WTC11 (cell line): ENCODE measurements around the gene SLC35A3. TPM values are rescaled to one million over a fixed set of nuclear protein-coding genes. Genes with fewer than 3 reads are reported as not detected.

Experiments used
- ATF1 ChIP-seq: sonication (generic); formaldehyde crosslinking; IDR thresholded peaks from 2 replicates; pipeline ENCODE4 v1.8.1; 2023; ENCODE audit warnings: mild to moderate bottlenecking, moderate library complexity, missing genetic modification reagents
- CREB1 ChIP-seq: sonication (generic); formaldehyde crosslinking; IDR thresholded peaks from 2 replicates; pipeline ENCODE4 v1.8.0; 2023; ENCODE audit warnings: mild to moderate bottlenecking, missing genetic modification reagents
- CREM ChIP-seq: sonication (generic); formaldehyde crosslinking; IDR thresholded peaks from 2 replicates; pipeline ENCODE4 v1.8.1; 2022; ENCODE audit warnings: mild to moderate bottlenecking, missing genetic modification reagents, moderate library complexity
- ETV6 ChIP-seq: sonication (generic); formaldehyde crosslinking; IDR thresholded peaks from 2 replicates; pipeline ENCODE4 v1.8.1; 2022; ENCODE audit warnings: mild to moderate bottlenecking, missing genetic modification reagents
- GRHL2 ChIP-seq: fragments of 250-450 bp; sonication (Bioruptor Pico); IDR thresholded peaks from 2 replicates; pipeline ENCODE4 v1.8.0; 2022; ENCODE audit warnings: mild to moderate bottlenecking, moderate library complexity; ENCODE audit not compliant: insufficient replicate concordance, severe bottlenecking
- GTF2I ChIP-seq: fragments of 250-450 bp; sonication (Bioruptor Pico); conservative IDR thresholded peaks from 2 replicates; pipeline ENCODE4 v1.4.0; 2021; ENCODE audit warnings: mild to moderate bottlenecking
- IRF2 ChIP-seq: sonication (generic); formaldehyde crosslinking; IDR thresholded peaks from 2 replicates; pipeline ENCODE4 v1.8.0; 2022; ENCODE audit warnings: low read depth, missing genetic modification reagents, borderline replicate concordance
- MYBL2 ChIP-seq: sonication (generic); formaldehyde crosslinking; IDR thresholded peaks from 2 replicates; pipeline ENCODE4 v1.8.1; 2023; ENCODE audit warnings: mild to moderate bottlenecking, moderate library complexity, missing genetic modification reagents
- SMAD4 ChIP-seq: sonication (generic); formaldehyde crosslinking; IDR thresholded peaks from 2 replicates; pipeline ENCODE4 v1.8.0; 2022; ENCODE audit warnings: mild to moderate bottlenecking, missing genetic modification reagents
- ZNF121 ChIP-seq: sonication (generic); formaldehyde crosslinking; IDR thresholded peaks from 2 replicates; pipeline ENCODE4 v1.8.0; 2023; ENCODE audit warnings: missing genetic modification reagents
- ZNF138 ChIP-seq: sonication (generic); formaldehyde crosslinking; conservative IDR thresholded peaks from 2 replicates; pipeline ENCODE4 v1.8.1; 2022; ENCODE audit warnings: mild to moderate bottlenecking, moderate library complexity, missing genetic modification reagents
- ZNF219 ChIP-seq: sonication (generic); formaldehyde crosslinking; IDR thresholded peaks from 2 replicates; pipeline ENCODE4 v1.8.0; 2023; ENCODE audit warnings: missing genetic modification reagents, mild to moderate bottlenecking, borderline replicate concordance
- ZNF232 ChIP-seq: sonication (generic); formaldehyde crosslinking; IDR thresholded peaks from 2 replicates; pipeline ENCODE4 v1.8.0; 2022; ENCODE audit warnings: mild to moderate bottlenecking, missing genetic modification reagents
- ZNF396 ChIP-seq: fragments of 250-450 bp; sonication (Bioruptor Pico); IDR thresholded peaks from 2 replicates; pipeline ENCODE4 v1.8.0; 2021; ENCODE audit warnings: mild to moderate bottlenecking, moderate library complexity, borderline replicate concordance
- ZNF423 ChIP-seq: fragments of 250-450 bp; sonication (Bioruptor Pico); IDR thresholded peaks from 2 replicates; pipeline ENCODE4 v2.1.2; 2022; ENCODE audit warnings: mild to moderate bottlenecking, moderate library complexity
- ZNF671 ChIP-seq: fragments of 250-450 bp; sonication (Bioruptor Pico); IDR thresholded peaks from 2 replicates; pipeline ENCODE4 v1.8.0; 2021; ENCODE audit warnings: mild to moderate bottlenecking
- total RNA-seq: library from RNA; stranded (reverse); gene quantifications from 3 replicates; pipeline ENCODE4 v1.2.3, GENCODE V29; 2021
- TF ChIP-seq, protein P1 (sequence below): fragments of 250-450 bp; sonication (Bioruptor Pico); conservative IDR thresholded peaks from 2 replicates; pipeline ENCODE4 v1.9.0; 2021; ENCODE audit warnings: mild to moderate bottlenecking
- TF ChIP-seq, protein P2 (sequence below): sonication (generic); formaldehyde crosslinking; IDR thresholded peaks from 2 replicates; pipeline ENCODE4 v1.8.1; 2023; ENCODE audit warnings: mild to moderate bottlenecking, missing genetic modification reagents, borderline replicate concordance
- TF ChIP-seq, protein P3 (sequence below): sonication (generic); formaldehyde crosslinking; IDR thresholded peaks from 2 replicates; pipeline ENCODE4 v1.8.1; 2023; ENCODE audit warnings: mild to moderate bottlenecking, missing genetic modification reagents
- TF ChIP-seq, protein P4 (sequence below): fragments of 250-450 bp; sonication (Bioruptor Pico); IDR thresholded peaks from 2 replicates; pipeline ENCODE4 v1.9.0; 2021; ENCODE audit warnings: moderate library complexity, mild to moderate bottlenecking, inconsistent platforms, borderline replicate concordance
- TF ChIP-seq, protein P5 (sequence below): sonication (generic); formaldehyde crosslinking; conservative IDR thresholded peaks from 2 replicates; pipeline ENCODE4 v1.8.1; 2022; ENCODE audit warnings: mild to moderate bottlenecking, missing genetic modification reagents
- TF ChIP-seq, protein P6 (sequence below): sonication (generic); formaldehyde crosslinking; IDR thresholded peaks from 2 replicates; pipeline ENCODE4 v1.8.1; 2023; ENCODE audit warnings: mild to moderate bottlenecking, missing genetic modification reagents
- TF ChIP-seq, protein P7 (sequence below): fragments of 250-450 bp; sonication (Bioruptor Pico); IDR thresholded peaks from 2 replicates; pipeline ENCODE4 v1.9.0; 2021; ENCODE audit warnings: mild to moderate bottlenecking
- TF ChIP-seq, protein P8 (sequence below): sonication (generic); formaldehyde crosslinking; IDR thresholded peaks from 2 replicates; pipeline ENCODE4 v1.8.0; 2022; ENCODE audit warnings: missing genetic modification reagents

Gene SLC35A3
- total RNA-seq, 1 experiment from 2014 or later = 14.5 TPM

DNA sequence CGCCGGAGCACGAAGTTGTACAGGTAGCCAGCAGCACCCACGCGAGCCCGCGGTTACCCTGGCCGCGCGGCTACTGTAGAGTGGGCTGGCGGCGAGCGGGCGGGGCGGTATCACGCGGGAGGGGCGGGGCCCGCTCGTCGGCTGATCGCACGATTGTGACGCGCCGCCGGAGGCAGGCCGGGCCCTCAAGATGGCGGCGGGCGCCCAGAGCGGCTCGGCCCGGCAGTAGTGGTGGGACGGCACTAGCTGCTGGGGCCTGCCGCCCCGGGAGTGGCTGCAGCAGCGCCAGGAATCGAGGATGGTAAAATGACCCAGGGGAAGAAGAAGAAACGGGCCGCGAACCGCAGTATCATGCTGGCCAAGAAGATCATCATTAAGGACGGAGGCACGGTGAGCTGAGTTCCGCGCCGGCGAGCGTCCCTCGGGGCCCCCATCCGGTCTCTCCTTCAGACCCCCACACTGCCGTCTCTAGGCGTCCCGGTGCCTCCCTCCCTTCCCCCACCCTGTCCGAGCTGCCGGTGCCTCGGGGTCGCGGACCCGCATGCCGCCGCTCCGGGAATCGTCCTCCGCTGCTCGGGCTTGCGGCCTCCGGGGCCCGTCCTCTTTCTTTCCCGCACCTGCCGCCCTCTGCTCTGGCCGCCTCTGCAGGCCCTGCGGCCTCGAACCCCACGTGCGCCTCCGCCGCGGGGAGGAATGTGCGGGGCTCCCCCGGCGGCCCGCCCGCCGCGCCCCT, 68.3 kb downstream of the SLC35A3 start (continued):
- TF ChIP-seq ZNF138 = peak; percentile 89; the same call in 1 of the 2 replicates
- no peak for TF ChIP-seq GRHL2 (CRISPR knock-in tag)
- TF ChIP-seq ZNF219 (CRISPR knock-in tag) = no peak
- 0 out of 2 replicates have a peak, but pooled peaks have one; percentile 9 for TF ChIP-seq ZNF121 (CRISPR knock-in tag)
- TF ChIP-seq ETV6 (CRISPR knock-in tag) = peak; percentile 79
- no peak for TF ChIP-seq SMAD4 (CRISPR knock-in tag)
- TF ChIP-seq, protein P1, sequence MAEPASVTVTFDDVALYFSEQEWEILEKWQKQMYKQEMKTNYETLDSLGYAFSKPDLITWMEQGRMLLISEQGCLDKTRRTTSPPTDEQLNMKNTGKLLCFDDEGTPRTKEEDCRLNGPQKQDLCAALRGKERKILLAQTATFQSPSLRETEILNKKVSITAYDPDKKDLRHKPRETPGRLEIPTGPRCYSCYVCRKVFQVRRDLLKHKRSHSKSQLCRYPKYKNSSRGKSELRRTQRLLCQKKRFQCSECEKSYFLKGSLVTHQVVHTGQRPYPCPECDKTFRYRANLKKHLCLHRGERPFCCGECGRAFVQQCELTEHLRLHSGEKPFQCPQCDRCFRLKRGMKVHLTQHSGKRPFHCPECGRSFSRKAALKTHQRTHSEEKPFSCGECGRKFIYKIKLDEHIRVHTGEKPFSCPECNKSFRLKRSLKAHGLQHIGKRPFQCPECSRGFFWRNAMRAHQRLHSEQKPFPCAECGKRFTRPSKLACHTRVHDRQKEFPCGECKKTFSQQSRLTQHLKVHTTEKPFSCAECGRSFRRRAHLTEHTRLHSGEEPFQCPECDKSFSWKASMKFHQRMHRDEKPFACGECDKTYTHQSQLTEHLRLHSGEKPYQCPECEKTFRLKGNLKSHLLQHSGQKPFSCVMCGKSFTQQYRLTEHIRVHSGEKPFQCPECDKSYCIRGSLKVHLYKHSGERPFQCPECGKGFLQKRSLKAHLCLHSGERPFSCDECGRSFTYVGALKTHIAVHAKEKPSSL (CRISPR knock-in tag) = no peak
- TF ChIP-seq ZNF232 = peak; percentile 85
- peak; percentile 92 for TF ChIP-seq MYBL2 (CRISPR knock-in tag)
- TF ChIP-seq, protein P2, sequence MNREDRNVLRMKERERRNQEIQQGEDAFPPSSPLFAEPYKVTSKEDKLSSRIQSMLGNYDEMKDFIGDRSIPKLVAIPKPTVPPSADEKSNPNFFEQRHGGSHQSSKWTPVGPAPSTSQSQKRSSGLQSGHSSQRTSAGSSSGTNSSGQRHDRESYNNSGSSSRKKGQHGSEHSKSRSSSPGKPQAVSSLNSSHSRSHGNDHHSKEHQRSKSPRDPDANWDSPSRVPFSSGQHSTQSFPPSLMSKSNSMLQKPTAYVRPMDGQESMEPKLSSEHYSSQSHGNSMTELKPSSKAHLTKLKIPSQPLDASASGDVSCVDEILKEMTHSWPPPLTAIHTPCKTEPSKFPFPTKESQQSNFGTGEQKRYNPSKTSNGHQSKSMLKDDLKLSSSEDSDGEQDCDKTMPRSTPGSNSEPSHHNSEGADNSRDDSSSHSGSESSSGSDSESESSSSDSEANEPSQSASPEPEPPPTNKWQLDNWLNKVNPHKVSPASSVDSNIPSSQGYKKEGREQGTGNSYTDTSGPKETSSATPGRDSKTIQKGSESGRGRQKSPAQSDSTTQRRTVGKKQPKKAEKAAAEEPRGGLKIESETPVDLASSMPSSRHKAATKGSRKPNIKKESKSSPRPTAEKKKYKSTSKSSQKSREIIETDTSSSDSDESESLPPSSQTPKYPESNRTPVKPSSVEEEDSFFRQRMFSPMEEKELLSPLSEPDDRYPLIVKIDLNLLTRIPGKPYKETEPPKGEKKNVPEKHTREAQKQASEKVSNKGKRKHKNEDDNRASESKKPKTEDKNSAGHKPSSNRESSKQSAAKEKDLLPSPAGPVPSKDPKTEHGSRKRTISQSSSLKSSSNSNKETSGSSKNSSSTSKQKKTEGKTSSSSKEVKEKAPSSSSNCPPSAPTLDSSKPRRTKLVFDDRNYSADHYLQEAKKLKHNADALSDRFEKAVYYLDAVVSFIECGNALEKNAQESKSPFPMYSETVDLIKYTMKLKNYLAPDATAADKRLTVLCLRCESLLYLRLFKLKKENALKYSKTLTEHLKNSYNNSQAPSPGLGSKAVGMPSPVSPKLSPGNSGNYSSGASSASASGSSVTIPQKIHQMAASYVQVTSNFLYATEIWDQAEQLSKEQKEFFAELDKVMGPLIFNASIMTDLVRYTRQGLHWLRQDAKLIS (CRISPR knock-in tag) = 0 out of 2 replicates have a peak, but pooled peaks have one; percentile 78
- TF ChIP-seq, protein P3, sequence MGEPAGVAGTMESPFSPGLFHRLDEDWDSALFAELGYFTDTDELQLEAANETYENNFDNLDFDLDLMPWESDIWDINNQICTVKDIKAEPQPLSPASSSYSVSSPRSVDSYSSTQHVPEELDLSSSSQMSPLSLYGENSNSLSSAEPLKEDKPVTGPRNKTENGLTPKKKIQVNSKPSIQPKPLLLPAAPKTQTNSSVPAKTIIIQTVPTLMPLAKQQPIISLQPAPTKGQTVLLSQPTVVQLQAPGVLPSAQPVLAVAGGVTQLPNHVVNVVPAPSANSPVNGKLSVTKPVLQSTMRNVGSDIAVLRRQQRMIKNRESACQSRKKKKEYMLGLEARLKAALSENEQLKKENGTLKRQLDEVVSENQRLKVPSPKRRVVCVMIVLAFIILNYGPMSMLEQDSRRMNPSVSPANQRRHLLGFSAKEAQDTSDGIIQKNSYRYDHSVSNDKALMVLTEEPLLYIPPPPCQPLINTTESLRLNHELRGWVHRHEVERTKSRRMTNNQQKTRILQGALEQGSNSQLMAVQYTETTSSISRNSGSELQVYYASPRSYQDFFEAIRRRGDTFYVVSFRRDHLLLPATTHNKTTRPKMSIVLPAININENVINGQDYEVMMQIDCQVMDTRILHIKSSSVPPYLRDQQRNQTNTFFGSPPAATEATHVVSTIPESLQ (CRISPR knock-in tag) = no peak
- TF ChIP-seq, protein P4, sequence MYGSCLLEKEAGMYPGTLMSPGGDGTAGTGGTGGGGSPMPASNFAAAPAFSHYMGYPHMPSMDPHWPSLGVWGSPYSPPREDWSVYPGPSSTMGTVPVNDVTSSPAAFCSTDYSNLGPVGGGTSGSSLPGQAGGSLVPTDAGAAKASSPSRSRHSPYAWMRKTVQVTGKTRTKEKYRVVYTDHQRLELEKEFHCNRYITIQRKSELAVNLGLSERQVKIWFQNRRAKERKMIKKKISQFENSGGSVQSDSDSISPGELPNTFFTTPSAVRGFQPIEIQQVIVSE = no peak
- TF ChIP-seq IRF2 = no peak
- TF ChIP-seq, protein P5, sequence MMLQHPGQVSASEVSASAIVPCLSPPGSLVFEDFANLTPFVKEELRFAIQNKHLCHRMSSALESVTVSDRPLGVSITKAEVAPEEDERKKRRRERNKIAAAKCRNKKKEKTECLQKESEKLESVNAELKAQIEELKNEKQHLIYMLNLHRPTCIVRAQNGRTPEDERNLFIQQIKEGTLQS (CRISPR knock-in tag) = no peak
- TF ChIP-seq, protein P6, sequence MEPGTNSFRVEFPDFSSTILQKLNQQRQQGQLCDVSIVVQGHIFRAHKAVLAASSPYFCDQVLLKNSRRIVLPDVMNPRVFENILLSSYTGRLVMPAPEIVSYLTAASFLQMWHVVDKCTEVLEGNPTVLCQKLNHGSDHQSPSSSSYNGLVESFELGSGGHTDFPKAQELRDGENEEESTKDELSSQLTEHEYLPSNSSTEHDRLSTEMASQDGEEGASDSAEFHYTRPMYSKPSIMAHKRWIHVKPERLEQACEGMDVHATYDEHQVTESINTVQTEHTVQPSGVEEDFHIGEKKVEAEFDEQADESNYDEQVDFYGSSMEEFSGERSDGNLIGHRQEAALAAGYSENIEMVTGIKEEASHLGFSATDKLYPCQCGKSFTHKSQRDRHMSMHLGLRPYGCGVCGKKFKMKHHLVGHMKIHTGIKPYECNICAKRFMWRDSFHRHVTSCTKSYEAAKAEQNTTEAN (CRISPR knock-in tag) = peak; percentile 87
- TF ChIP-seq, protein P7, sequence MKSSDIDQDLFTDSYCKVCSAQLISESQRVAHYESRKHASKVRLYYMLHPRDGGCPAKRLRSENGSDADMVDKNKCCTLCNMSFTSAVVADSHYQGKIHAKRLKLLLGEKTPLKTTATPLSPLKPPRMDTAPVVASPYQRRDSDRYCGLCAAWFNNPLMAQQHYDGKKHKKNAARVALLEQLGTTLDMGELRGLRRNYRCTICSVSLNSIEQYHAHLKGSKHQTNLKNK = no peak
- peak; percentile 64 for TF ChIP-seq CREM (CRISPR knock-in tag)
- TF ChIP-seq, protein P8, sequence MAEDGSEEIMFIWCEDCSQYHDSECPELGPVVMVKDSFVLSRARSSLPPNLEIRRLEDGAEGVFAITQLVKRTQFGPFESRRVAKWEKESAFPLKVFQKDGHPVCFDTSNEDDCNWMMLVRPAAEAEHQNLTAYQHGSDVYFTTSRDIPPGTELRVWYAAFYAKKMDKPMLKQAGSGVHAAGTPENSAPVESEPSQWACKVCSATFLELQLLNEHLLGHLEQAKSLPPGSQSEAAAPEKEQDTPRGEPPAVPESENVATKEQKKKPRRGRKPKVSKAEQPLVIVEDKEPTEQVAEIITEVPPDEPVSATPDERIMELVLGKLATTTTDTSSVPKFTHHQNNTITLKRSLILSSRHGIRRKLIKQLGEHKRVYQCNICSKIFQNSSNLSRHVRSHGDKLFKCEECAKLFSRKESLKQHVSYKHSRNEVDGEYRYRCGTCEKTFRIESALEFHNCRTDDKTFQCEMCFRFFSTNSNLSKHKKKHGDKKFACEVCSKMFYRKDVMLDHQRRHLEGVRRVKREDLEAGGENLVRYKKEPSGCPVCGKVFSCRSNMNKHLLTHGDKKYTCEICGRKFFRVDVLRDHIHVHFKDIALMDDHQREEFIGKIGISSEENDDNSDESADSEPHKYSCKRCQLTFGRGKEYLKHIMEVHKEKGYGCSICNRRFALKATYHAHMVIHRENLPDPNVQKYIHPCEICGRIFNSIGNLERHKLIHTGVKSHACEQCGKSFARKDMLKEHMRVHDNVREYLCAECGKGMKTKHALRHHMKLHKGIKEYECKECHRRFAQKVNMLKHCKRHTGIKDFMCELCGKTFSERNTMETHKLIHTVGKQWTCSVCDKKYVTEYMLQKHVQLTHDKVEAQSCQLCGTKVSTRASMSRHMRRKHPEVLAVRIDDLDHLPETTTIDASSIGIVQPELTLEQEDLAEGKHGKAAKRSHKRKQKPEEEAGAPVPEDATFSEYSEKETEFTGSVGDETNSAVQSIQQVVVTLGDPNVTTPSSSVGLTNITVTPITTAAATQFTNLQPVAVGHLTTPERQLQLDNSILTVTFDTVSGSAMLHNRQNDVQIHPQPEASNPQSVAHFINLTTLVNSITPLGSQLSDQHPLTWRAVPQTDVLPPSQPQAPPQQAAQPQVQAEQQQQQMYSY = 0 out of 2 replicates have a peak, but pooled peaks have one; percentile 11
- no peak for TF ChIP-seq ZNF396 (CRISPR knock-in tag)
- TF ChIP-seq ZNF671 = no peak
- peak; percentile 58; the same call in 1 of the 2 replicates for TF ChIP-seq ATF1
- no peak for TF ChIP-seq ZNF423 (CRISPR knock-in tag)
- TF ChIP-seq GTF2I = no peak
- 0 out of 2 replicates have a peak, but pooled peaks have one; percentile 37 for TF ChIP-seq CREB1
